KMS-11 (cell line): ENCODE results near the gene ROR1.

Source experiments
- H2AFZ ChIP-seq: fragments of 200-600 bp; sonication (generic); 2 replicates; pipeline ENCODE4 v1.6.1; 2016; ENCODE audit warnings: antibody characterized with exemption, mixed run types, low read depth
- H3K27ac ChIP-seq: fragments of 200-600 bp; sonication (generic); 2 replicates; pipeline ENCODE4 v1.6.1; 2016; ENCODE audit warnings: mild to moderate bottlenecking, mixed run types
- H3K27me3 ChIP-seq: fragments of 200-600 bp; sonication (generic); 2 replicates; pipeline ENCODE4 v1.6.1; 2017; ENCODE audit warnings: mild to moderate bottlenecking, low read depth, mixed run types, moderate library complexity; ENCODE audit not compliant: insufficient read depth
- H3K36me3 ChIP-seq: fragments of 200-600 bp; sonication (generic); 2 replicates; pipeline ENCODE4 v1.6.1; 2017; ENCODE audit warnings: mild to moderate bottlenecking, mixed run types; ENCODE audit not compliant: insufficient read depth
- H3K4me1 ChIP-seq: fragments of 200-600 bp; sonication (generic); 2 replicates; pipeline ENCODE4 v1.6.1; 2016; ENCODE audit warnings: mild to moderate bottlenecking, low read depth, mixed run types; ENCODE audit not compliant: poor library complexity, severe bottlenecking
- H3K4me2 ChIP-seq: fragments of 200-600 bp; sonication (generic); 2 replicates; pipeline ENCODE4 v1.7.0; 2016; ENCODE audit warnings: mild to moderate bottlenecking, mixed run types
- H3K4me3 ChIP-seq: fragments of 200-600 bp; sonication (generic); IDR thresholded peaks from 2 replicates; pipeline ENCODE4 v1.6.1; 2017; ENCODE audit warnings: low read depth, low read length, mixed read lengths; ENCODE audit not compliant: insufficient read depth
- H3K79me2 ChIP-seq: fragments of 200-600 bp; sonication (generic); 2 replicates; pipeline ENCODE4 v1.6.1; 2016; ENCODE audit warnings: low read depth, mixed run types; ENCODE audit not compliant: insufficient read depth
- H3K9ac ChIP-seq: fragments of 200-600 bp; sonication (generic); 2 replicates; pipeline ENCODE4 v1.6.1; 2016; ENCODE audit warnings: mild to moderate bottlenecking, mixed run types
- H4K20me1 ChIP-seq: fragments of 200-600 bp; sonication (generic); 2 replicates; pipeline ENCODE4 v1.6.1; 2016; ENCODE audit warnings: mild to moderate bottlenecking, mixed run types; ENCODE audit not compliant: insufficient read depth
- CTCF ChIP-seq: fragments of 200-600 bp; sonication (generic); conservative IDR thresholded peaks from 2 replicates; pipeline ENCODE4 v1.6.1; 2017; ENCODE audit warnings: low read depth, mild to moderate bottlenecking, antibody characterized with exemption, low read length, moderate library complexity, mixed read lengths

The ROR1 gene

GRCh38 chr1:63787875-63788274 is 14.1 kb downstream of the ROR1 start:
- no peak overlapping the region for H3K27ac ChIP-seq
- no peaks in the 10 kb centered on the region for H4K20me1 ChIP-seq
- H3K79me2 ChIP-seq, result no peaks in the 10 kb centered on the region
- no peaks in the 10 kb centered on the region for H3K36me3 ChIP-seq
- no peak overlapping the region for H2AFZ ChIP-seq
- H3K4me3 ChIP-seq, result no peak overlapping the region
- no peaks in the 10 kb centered on the region for H3K4me1 ChIP-seq
- H3K4me2 ChIP-seq, result no peak overlapping the region
- TF ChIP-seq CTCF, result no peak
- no peak overlapping the region for H3K9ac ChIP-seq
- H3K27me3 ChIP-seq, result no peaks in the 10 kb centered on the region

GRCh38 chr1:63789856-63790605 is 16.2 kb downstream of the ROR1 start:
- Histone ChIP-seq H3K27me3 (no peaks in the 10 kb centered on the region), H3K79me2 (no peaks in the 10 kb centered on the region), H3K27ac (no peak overlapping the region), H3K4me3 (no peak overlapping the region), H2AFZ (no peak overlapping the region), H3K4me2 (no peak overlapping the region), H4K20me1 (no peaks in the 10 kb centered on the region), H3K4me1 (no peaks in the 10 kb centered on the region), H3K36me3 (no peaks in the 10 kb centered on the region), H3K9ac (no peak overlapping the region)
- no peak for TF ChIP-seq CTCF

- no peak overlapping the region for H3K9ac ChIP-seq
- H3K36me3 ChIP-seq, result no peaks in the 10 kb centered on the region
- H3K4me2 ChIP-seq, result no peak overlapping the region
- no peak overlapping the region for H3K27ac ChIP-seq
- no peak for TF ChIP-seq CTCF
- H2AFZ ChIP-seq, result no peak overlapping the region
- H3K79me2 ChIP-seq, result no peaks in the 10 kb centered on the region
- no peaks in the 10 kb centered on the region for H4K20me1 ChIP-seq
- no peaks in the 10 kb centered on the region for H3K4me1 ChIP-seq
- no peaks in the 10 kb centered on the region for H3K27me3 ChIP-seq
- H3K4me3 ChIP-seq, result no peak overlapping the region
These were observed 17.2 kb downstream of the ROR1 start for GRCh38 chr1:63790989-63791388.

DNA sequence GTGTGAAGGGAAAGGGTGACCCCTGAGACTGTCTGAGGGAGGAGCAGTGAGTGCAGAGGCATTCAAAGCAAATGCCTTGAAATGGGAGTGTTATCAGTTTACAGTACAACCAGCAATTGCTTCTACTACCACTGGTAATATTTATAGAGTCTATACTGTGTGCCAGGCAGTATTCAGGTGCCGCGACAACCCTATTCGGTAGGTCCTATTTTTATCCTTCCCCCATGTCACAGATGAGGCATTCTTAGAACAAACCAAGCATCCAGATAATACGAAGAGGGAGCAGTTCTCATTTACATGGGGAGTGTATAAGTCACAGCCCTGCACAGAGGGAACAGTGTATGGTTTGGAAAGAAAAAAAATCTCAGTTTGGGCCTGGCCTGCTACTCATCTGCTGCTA is 18.3 kb downstream of the ROR1 start:
- H2AFZ ChIP-seq, result no peak overlapping the region
- no peak overlapping the region for H3K9ac ChIP-seq
- H3K36me3 ChIP-seq, result no peaks in the 10 kb centered on the region
- no peaks in the 10 kb centered on the region for H3K27me3 ChIP-seq
- no peaks in the 10 kb centered on the region for H3K79me2 ChIP-seq
- H3K4me3 ChIP-seq, result no peak overlapping the region
- no peak overlapping the region for H3K27ac ChIP-seq
- H4K20me1 ChIP-seq, result no peaks in the 10 kb centered on the region
- H3K4me1 ChIP-seq, result no peaks in the 10 kb centered on the region
- TF ChIP-seq CTCF, result no peak
- no peak overlapping the region for H3K4me2 ChIP-seq
